ENCODE data around the gene BUB1B.
"Not testable (repeated sequence)": the region's sequence is repeated elsewhere in the genome, so short reads cannot be mapped to it uniquely, and the experiment has no call there.

BUB1B gene

DNA sequence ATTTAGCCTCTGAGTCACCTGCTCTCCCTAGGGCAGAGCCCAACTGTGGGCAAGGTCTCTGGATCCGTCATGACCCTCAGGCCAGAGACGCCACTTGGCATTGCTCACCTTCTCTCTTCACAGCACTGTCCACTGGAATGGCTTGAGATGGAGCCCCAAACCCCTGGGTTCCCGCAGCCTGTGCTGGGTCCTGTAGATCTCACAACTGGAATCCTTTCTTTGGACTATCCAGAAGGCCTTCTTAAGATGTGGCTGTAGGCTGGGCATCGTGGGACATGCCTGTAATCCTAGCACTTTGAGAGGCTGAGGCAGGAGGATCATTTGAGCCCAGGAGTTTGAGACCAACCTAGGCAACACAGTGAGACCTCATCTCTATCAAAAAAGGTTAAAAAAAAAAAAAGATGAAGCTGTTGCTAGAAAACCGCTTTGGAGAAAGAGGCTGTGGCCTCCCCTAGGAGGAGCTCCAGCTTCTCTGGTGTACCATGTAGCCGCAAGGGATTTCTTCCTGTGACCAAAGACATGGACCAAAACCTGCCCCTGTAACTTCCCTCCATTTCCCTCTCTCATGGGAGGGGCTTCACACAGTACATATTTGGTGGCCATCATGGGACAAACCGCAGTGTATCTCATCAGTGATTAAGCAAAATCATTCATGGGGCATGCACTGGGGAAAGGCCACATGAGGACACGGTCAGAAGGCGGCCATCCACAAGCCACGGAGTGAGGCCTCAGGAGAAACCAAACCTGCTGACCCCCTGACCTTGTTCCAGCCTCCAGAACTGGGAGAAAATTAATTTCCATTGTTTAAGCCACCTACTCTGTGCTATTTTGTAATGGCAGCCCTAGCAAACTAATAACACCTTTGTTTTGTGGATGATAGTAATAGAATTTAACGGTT is 23.3 kb upstream of the BUB1B start:
- CTCF ChIA-PET = interaction anchor here (0.7 kb wide), 1 partner anchor 92 kb away, joined by 3 read pairs; no protein-coding TSS in a partner anchor
- DNase-seq (ENCODE audit: extremely low spot score) = no peak
- TF ChIP-seq, protein P1, sequence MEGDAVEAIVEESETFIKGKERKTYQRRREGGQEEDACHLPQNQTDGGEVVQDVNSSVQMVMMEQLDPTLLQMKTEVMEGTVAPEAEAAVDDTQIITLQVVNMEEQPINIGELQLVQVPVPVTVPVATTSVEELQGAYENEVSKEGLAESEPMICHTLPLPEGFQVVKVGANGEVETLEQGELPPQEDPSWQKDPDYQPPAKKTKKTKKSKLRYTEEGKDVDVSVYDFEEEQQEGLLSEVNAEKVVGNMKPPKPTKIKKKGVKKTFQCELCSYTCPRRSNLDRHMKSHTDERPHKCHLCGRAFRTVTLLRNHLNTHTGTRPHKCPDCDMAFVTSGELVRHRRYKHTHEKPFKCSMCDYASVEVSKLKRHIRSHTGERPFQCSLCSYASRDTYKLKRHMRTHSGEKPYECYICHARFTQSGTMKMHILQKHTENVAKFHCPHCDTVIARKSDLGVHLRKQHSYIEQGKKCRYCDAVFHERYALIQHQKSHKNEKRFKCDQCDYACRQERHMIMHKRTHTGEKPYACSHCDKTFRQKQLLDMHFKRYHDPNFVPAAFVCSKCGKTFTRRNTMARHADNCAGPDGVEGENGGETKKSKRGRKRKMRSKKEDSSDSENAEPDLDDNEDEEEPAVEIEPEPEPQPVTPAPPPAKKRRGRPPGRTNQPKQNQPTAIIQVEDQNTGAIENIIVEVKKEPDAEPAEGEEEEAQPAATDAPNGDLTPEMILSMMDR (IDR thresholded peaks at IDR 0.05; ENCODE audit: control extremely low read depth, extremely low read depth, low read depth, missing control alignments) = no peak
- POLR2A ChIA-PET = no interaction called here

- POLR2A ChIA-PET; DNase-seq (ENCODE audit: extremely low spot score): not testable (repeated sequence)
- CTCF ChIA-PET = interaction anchor here (0.7 kb wide), 1 partner anchor 93 kb away, joined by 3 read pairs; no protein-coding TSS in a partner anchor
Observed at GRCh38 chr15:40138201-40138570, 22.7 kb upstream of the BUB1B start.

DNA sequence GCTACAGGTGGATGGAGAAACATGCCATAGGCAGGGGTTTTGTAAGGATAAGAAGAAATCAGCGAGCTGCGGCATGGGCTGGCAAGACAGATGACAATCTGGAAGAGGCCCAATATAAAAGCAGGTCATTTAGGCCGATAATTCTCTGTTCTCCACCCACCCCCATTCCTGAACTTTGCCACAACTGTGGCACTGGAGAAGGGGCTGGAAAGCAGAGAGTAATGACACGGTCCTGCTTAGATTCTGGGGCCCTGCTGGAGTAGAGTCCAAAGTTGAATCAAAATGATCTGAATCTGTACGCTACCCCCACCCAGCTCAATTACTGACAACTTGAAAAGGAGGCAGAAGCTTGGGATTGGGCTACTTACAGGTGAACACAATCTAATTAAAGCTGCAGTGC is 18.4 kb upstream of the BUB1B start:
- DNase-seq (ENCODE audit: extremely low spot score) = no peak
- POLR2A ChIA-PET = no interaction called here

DNA sequence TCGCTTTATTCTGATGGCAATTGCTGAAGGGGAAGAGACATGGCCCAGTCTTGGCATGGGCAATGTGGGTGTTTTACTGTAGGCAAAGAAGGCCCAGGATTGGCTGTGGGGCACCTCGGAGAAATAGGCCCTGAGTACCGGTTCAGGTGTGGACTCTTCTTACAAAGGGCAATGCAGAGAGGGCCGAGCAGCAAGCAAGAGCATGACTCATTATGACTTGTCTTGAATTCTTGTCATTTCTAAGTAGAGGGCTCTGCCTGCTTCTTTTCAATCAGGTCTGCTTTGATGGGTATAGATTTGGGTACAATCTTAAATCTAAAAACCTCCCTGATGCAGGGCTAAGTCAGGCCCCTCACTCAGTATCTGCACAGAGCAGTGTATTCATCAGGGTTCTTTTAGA is 14.8 kb upstream of the BUB1B start:
- TF ChIP-seq, protein P1 (IDR thresholded peaks at IDR 0.05; ENCODE audit: control extremely low read depth, extremely low read depth, low read depth, missing control alignments) = no peak
- DNase-seq (ENCODE audit: extremely low spot score) = no peak
- CTCF ChIA-PET = no interaction called here
- POLR2A ChIA-PET = no interaction called here

More for the DNA sequence above, 18.4 kb upstream of the BUB1B start:
- TF ChIP-seq, protein P1 (IDR thresholded peaks at IDR 0.05; ENCODE audit: control extremely low read depth, extremely low read depth, low read depth, missing control alignments) = no peak
- CTCF ChIA-PET = interaction anchor here (0.7 to 1.9 kb wide), 8 partner anchors 9 to 75 kb away, joined by 3 to 7 read pairs (median 4); no protein-coding TSS in a partner anchor

DNA sequence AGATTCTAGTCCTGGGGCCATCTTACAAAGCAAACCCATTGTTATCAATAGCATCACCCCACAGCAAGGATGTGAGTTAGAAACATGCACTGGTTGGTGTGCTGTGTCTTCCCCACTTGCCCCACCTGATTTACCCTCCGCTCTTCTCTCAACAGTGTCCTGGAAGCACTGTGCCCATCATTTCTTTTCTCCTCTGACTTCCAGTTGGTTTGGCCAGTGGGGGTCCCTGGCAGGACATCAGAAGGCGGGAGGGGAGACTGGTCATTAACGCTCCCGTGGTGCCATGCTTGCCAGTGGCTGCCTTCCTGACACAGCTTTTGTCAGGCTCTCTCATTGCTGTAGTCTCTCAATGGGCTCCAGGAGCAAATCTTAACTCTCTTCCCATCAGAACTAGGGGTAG is 11.5 kb upstream of the BUB1B start:
- ChIA-PET POLR2A (no interaction called here), CTCF (interaction anchor here (0.7 to 1.0 kb wide), 2 partner anchors 28 to 114 kb away, joined by 3 read pairs; no protein-coding TSS in a partner anchor)
- TF ChIP-seq, protein P1 (IDR thresholded peaks at IDR 0.05; ENCODE audit: control extremely low read depth, extremely low read depth, low read depth, missing control alignments) = no peak
- no peak for DNase-seq (ENCODE audit: extremely low spot score)

DNA sequence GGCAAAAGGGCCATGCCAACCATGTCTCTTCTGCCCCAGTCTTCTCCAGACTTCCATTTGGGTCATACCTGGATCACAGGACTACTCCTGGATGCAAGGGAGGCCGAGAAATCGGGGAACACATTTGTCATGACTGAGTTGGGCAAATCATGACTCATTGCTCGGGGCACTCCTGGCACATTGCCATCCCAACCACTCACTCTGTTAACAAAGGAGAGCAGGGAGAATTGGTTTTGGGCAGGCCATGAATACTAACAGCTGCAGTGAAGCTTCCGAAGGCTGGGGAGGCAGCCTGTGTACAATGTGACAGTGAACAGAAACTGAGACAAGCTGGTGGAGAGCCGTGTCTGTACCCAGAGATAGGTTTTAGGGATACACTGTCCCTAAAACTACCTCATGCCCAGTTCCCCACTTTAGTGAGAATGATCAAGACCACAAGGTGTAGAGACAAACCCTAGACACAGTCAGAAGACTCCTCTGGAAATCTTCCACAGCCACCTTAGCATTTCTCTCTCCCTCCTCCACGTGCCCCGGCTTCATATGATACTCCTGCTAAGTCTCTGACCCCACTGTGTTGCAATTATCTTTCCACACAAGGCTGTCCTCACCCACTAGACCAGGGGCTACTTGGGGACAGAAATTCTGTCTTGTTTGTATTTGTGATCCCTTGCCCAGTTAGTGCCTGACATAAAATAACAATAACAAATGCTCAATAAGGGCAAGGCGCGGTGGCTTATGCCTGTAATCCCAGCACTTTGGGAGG is 10.5 kb upstream of the BUB1B start:
- TF ChIP-seq, protein P1 (IDR thresholded peaks at IDR 0.05; ENCODE audit: control extremely low read depth, extremely low read depth, low read depth, missing control alignments) = no peak
- no peak for DNase-seq (ENCODE audit: extremely low spot score)
- POLR2A ChIA-PET = no interaction called here
- CTCF ChIA-PET = interaction anchor here (0.7 to 1.6 kb wide), 4 partner anchors 8 to 115 kb away, joined by 3 to 5 read pairs (median 3); no protein-coding TSS in a partner anchor

Data from GM10248 (cell line).